GM12801 (cell line): ENCODE results near the gene PDE2A.

ENCODE experiments used
- CTCF ChIP-seq: IDR thresholded peaks from one replicate; pipeline ENCODE4 v1.5.1; 2011; ENCODE audit warnings: control low read depth; ENCODE audit not compliant: insufficient read length; ENCODE audit errors: extremely low read depth

The PDE2A gene

DNA sequence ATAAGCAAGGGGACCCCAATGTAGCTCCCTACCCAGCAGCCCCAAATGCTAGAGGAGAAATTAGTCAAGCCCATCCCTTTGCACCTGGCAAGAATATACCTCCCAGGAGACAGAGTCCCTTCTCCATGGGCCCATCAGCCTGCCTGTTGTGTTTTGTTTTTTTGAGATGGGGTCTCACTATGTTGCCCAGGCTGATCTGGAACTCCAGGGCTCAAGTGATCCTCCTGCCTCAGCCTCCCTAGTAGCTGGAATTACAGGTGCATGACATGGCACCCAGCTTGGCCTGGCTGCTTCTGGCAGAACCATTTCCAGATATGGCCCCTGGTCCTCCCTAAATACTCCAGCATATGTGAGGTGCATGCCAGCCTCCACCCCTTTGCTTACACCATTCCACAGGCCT, 22.1 kb downstream of the PDE2A start:
- TF ChIP-seq CTCF = no peak

DNA sequence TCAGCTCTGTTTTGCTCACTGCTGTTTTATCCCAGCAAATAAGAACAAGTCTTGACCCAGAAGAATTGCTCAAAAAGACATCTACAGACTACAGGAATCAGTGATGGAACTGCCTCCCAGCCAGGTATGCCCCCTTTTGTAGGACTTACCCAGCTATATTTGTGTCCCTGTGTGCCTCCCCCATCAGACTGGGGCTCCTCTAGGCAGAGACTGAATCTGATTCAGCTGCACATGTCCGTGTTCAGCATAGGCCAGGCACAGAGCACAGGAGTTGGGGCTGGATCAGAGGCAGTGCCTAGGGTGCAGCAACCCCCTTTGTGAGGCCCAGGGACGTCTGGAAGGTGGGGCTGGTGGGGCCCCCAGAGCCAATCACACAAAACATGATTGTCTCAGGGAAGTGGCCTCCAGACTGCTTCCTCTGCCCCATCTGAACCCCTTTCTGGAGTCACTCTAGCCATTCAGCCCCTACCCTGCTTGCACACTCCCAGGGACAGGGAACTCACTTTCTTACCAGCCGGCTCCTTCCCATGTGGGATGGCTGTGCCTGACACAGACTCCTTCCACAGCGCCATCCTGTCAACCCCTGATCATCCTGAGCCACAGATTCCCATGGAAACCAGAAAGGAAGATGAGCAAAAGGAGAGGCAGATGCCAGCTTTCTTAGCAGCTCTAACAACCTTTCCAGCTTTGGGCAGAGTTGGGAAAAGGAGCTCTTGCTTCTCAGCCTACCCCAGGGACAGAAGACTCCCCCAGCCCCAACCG, 24.8 kb downstream of the PDE2A start:
- TF ChIP-seq CTCF = no peak

GRCh38 chr11:72648384-72649136, 25.7 kb downstream of the PDE2A start:
- TF ChIP-seq CTCF = no peak

GRCh38 chr11:72647882-72648281, 26.3 kb downstream of the PDE2A start:
- no peak for TF ChIP-seq CTCF

- no peak for TF ChIP-seq CTCF
Observed at GRCh38 chr11:72646472-72646871, 27.8 kb downstream of the PDE2A start.

DNA sequence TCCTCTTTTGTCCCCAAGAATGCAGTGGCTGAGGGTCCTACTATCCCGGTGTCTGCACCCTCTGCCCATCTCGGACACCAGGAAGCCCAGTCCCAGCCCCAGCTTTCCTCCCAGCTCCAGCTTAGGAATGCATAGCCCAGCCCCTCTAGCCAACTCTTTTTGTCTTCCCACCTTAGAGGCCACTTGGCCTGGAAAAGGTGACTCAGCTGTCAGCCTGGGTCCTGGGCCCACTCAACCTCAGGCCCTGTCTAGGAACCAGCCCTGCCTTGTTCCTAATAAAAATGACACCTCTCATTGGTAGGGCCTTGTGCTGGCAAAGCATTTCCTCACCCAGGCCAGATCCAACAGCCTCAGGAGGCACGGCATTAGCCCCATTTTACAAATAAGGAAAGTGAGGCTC, 28.2 kb downstream of the PDE2A start:
- TF ChIP-seq CTCF = no peak

GRCh38 chr11:72643547-72643946, 30.7 kb downstream of the PDE2A start:
- TF ChIP-seq CTCF = no peak
